GM12873 (cell line): ENCODE measurements around the gene HRH3.

Source experiments
- CTCF ChIP-seq: IDR thresholded peaks from 2 replicates; pipeline ENCODE4 v1.5.1; 2012; ENCODE audit warnings: low read depth, mild to moderate bottlenecking, moderate library complexity, low read length, control low read depth; ENCODE audit not compliant: insufficient read depth; ENCODE audit errors: missing control alignments

The HRH3 gene

GRCh38 chr20:62237801-62238568, 17.9 kb upstream of the HRH3 start, which contains the start of gene OSBPL2:
Gene OSBPL2 (plus strand): TSS chr20:62238521. CDS start chr20:62256185, 17,664 bp downstream.
- no peak for TF ChIP-seq CTCF

GRCh38 chr20:62237514-62237800, 17.4 kb upstream of the HRH3 start:
- TF ChIP-seq CTCF: no peak

GRCh38 chr20:62236766-62237513, 16.9 kb upstream of the HRH3 start:
- TF ChIP-seq CTCF: no peak

GRCh38 chr20:62236200-62236599, 16.1 kb upstream of the HRH3 start:
- no peak for TF ChIP-seq CTCF

- TF ChIP-seq CTCF: no peak
These were observed 15.7 kb upstream of the HRH3 start for GRCh38 chr20:62235777-62236157.

- TF ChIP-seq CTCF: no peak
These were observed 15.1 kb upstream of the HRH3 start for GRCh38 chr20:62235001-62235776.

- no peak for TF ChIP-seq CTCF
These were observed 14.3 kb upstream of the HRH3 start for GRCh38 chr20:62234339-62234738.
